DMS114 treated with DMSO at 0.1 percent for 48 hours (cell line): ENCODE measurements around the gene RPL36AL.

Source experiments
- DNase-seq: peaks from one replicate; lab custom pipeline; 2025; ENCODE audit not compliant: unreplicated experiment; lab: John Stamatoyannopoulos, UW

Gene RPL36AL

GRCh38 chr14:49582113-49582977, 38.1 kb downstream of the RPL36AL start:
- DNase-seq: no peak

- no peak for DNase-seq
These were observed 39.0 kb downstream of the RPL36AL start for GRCh38 chr14:49581209-49582112.

- no peak for DNase-seq
These were observed 40.6 kb downstream of the RPL36AL start for GRCh38 chr14:49579841-49580240.

DNA sequence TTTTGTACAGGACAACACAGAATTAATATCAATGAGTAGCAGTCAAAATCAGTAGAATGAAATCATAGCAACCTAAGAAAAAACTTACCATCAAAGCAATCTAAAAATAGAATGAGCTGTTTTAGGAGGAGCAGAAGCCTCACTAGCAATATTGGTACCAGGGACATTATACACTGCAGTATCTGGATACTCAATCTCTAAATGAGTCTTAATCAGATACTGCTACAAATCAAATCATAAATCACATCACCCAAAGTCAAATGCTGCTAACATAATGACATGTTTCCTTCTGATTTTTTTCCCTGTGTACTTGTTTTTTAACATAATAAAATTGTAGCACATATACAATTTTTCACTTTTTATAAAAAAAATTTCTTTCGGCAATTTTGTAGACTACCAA, 42.3 kb downstream of the RPL36AL start:
- DNase-seq: no peak

DNA sequence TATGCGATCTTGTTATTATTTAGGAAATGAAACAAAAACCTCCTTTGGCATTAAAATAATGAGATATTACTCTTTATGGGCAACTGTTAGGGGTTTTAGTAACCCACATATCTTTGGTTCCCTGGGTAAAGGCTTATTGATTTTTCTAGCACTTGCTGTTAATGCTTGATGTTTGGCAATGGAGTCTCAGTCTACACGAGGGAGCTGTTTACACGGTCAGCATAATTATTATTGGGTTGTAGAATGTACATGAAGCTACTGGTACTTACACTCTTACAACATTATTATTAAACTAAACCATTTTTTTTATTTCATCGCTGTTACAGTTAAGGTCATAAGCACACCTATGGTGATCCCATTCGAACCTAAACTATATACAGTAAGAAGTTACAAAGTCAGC, 46.4 kb downstream of the RPL36AL start:
- DNase-seq: no peak

- no peak for DNase-seq
These were observed 51.1 kb downstream of the RPL36AL start for GRCh38 chr14:49569281-49569680.
